ENCODE measurements around the gene NADK. TPM values are rescaled to one million over a fixed set of nuclear protein-coding genes. Genes with fewer than 3 reads are reported as not detected.

The NADK gene
- total and polyA plus RNA-seq, 2 donors from 2014 or later, result 37.9 to 76.3 TPM

GRCh38 chr1:1797731-1798341 is 19.6 kb upstream of the NADK start:
- TF ChIP-seq CTCF (IDR thresholded peaks at IDR 0.05; ENCODE audit: borderline replicate concordance, extremely low read depth, insufficient read depth), result no peak
- Histone ChIP-seq H3K9me3 (ENCODE audit: control insufficient read depth in 2 of 3, insufficient read depth in 1 of 3, low read length in 3 of 3) (no peaks in the 10 kb centered on the region), H3K27ac (ENCODE audit: low read depth in 2 of 2, low read length in 2 of 2) (no peak overlapping the region), H3K4me3 (ENCODE audit: low read length in 3 of 3) (no peak overlapping the region), H3K9ac (ENCODE audit: low read length in 3 of 3) (no peak overlapping the region), H3K4me1 (ENCODE audit: control insufficient read depth in 2 of 3, insufficient read depth in 2 of 3, low read depth in 1 of 3, low read length in 3 of 3) (no peaks in the 10 kb centered on the region), H3K27me3 (ENCODE audit: control insufficient read depth, insufficient read depth, low read length) (no peaks in the 10 kb centered on the region), H3K36me3 (ENCODE audit: control insufficient read depth in 2 of 3, insufficient read depth in 3 of 3, low read length in 3 of 3) (peaks cover 5 to 55% (median 27%) of the 10 kb centered on the region in 3 donors)
- intact Hi-C loops (cut with DNase I), result no loop called here
- DNase-seq, result peak in 1 of 5 donors; percentile 63
- no peak for FAIRE-seq

DNA sequence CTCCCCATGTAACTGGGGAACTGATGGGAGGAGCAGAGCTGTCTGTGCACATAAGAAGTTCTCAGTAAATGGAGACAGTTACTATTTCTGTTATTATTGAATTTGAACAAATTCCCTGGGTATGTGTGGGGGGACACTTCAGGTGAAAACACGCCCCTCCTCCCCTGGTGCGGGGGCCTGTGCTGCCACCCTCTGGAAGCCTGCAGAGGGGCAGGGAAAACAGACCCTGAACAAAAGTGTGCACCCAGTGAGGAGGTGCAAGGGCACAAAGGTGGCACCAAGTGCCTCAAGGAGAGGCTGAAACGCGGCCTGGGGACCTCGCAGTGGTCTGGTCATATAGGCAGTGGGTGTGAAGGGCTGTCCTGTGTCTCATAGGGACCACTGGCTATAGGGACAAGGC is 18.2 kb upstream of the NADK start:
- no peaks in the 10 kb centered on the region for H3K27me3 ChIP-seq (ENCODE audit: control insufficient read depth, insufficient read depth, low read length)
- DNase-seq, result peak in 1 of 5 donors; percentile 62
- no peaks in the 10 kb centered on the region for H3K9me3 ChIP-seq (ENCODE audit: control insufficient read depth in 2 of 3, insufficient read depth in 1 of 3, low read length in 3 of 3)
- intact Hi-C loops (cut with DNase I), result no loop called here
- H3K4me3 ChIP-seq (ENCODE audit: low read length in 3 of 3), result no peak overlapping the region
- H3K36me3 ChIP-seq (ENCODE audit: control insufficient read depth in 2 of 3, insufficient read depth in 3 of 3, low read length in 3 of 3), result peaks cover 5 to 45% (median 32%) of the 10 kb centered on the region in 3 donors
- no peak overlapping the region for H3K27ac ChIP-seq (ENCODE audit: low read depth in 2 of 2, low read length in 2 of 2)
- H3K9ac ChIP-seq (ENCODE audit: low read length in 3 of 3), result no peak overlapping the region
- FAIRE-seq, result no peak
- no peaks in the 10 kb centered on the region for H3K4me1 ChIP-seq (ENCODE audit: control insufficient read depth in 2 of 3, insufficient read depth in 2 of 3, low read depth in 1 of 3, low read length in 3 of 3)
- no peak for TF ChIP-seq CTCF (IDR thresholded peaks at IDR 0.05; ENCODE audit: borderline replicate concordance, extremely low read depth, insufficient read depth)

DNA sequence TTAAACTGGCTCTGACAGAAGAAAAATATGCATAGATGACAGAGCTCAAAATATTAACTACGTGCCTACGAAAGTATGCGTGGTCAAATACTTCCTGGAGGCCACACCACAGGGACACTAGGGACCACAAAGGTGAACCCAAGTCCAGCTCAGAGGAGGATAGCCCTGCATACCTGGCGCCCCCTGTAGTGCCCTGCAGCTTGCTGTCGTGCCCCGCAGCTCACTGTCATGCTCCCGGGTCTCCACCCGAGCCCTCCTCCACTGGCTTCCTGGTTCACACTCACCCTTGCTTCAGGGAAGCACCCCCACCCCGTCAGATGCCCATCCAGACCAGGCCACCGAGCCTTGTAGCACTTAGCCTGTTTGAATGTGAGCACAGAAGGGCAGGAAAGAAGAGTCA is 16.7 kb upstream of the NADK start:
- TF ChIP-seq CTCF (IDR thresholded peaks at IDR 0.05; ENCODE audit: borderline replicate concordance, extremely low read depth, insufficient read depth), result no peak
- intact Hi-C loops (cut with DNase I), result no loop called here
- DNase-seq (peak in 1 of 5 donors; percentile 39), FAIRE-seq (no peak)
- no peaks in the 10 kb centered on the region for H3K27me3 ChIP-seq (ENCODE audit: control insufficient read depth, insufficient read depth, low read length)
- no peak overlapping the region for H3K4me3 ChIP-seq (ENCODE audit: low read length in 3 of 3)
- H3K4me1 ChIP-seq (ENCODE audit: control insufficient read depth in 2 of 3, insufficient read depth in 2 of 3, low read depth in 1 of 3, low read length in 3 of 3), result no peaks in the 10 kb centered on the region
- H3K27ac ChIP-seq (ENCODE audit: low read depth in 2 of 2, low read length in 2 of 2), result no peak overlapping the region
- no peak overlapping the region for H3K9ac ChIP-seq (ENCODE audit: low read length in 3 of 3)
- H3K36me3 ChIP-seq (ENCODE audit: control insufficient read depth in 2 of 3, insufficient read depth in 3 of 3, low read length in 3 of 3), result peaks cover 6 to 55% (median 39%) of the 10 kb centered on the region in 3 donors
- no peaks in the 10 kb centered on the region for H3K9me3 ChIP-seq (ENCODE audit: control insufficient read depth in 2 of 3, insufficient read depth in 1 of 3, low read length in 3 of 3)
